GM21381 (cell line): Measurements from ENCODE around the gene GAB1.
A peak's percentile ranks its signal among the peaks of the same experiment; 100 is the strongest.

Source experiments
- ATAC-seq: cut with Tn5 transposase; IDR thresholded peaks from one replicate; pipeline ENCODE4 v1.9.1; 2021; ENCODE audit warnings: mild to moderate bottlenecking, moderate library complexity; ENCODE audit not compliant: unreplicated experiment

Gene GAB1

DNA sequence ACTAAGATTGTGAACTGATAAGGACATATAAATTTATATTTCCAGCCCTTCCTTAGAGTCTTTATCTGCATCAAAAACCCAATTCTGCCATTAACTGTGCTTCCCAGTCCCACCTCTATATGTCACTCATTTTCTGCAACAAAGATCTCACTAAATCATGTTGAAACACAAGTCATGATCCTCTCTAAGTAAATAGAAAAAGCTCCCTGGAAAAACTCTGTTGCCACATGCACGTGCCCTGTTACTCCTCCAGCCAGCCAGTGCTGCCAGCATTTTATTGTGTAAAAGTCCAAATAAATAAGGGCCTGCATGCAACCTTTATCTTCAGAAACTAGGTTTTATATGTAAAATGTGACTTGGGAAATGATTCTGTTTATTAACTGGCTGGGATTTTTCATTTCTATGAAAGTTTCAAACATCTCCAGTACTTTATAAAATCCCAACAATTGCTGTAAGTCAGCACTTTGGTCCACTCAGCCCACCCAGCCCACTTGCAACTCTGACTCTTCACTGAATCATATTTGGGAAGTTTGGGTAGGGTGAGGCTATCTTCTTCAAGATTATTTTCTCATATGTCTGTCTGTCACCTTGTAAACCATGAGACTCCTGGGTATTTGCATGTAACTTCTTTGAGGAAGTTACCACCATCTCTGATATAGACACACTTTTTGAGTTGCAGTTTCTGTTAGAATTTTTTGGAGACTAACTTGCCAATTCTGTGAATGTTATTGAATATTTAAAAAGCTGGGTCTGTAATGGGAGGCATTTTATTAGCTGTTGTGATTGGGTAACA, 136.9 kb downstream of the GAB1 start:
- ATAC-seq = peak; percentile 67

- no peak for ATAC-seq
Observed at GRCh38 chr4:143477487-143477886, 140.8 kb downstream of the GAB1 start.

DNA sequence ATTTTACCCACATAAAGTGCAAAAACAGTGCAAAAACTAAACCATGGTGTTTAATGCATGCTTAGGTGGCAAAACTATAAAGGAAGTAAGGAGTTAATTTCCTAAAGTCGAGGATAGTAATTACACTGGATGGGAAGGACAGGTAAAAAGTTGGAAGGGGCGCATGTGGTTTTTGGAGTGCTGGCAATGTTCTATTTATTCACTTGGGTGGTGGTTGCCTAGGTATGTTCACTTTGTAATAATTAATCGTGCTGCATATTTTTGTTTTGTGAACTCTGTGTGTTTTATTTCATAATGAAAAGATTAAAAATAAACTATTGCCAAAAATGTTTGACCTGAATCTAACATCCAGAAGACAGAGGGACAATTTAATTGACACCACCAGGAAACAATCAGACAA, 144.7 kb downstream of the GAB1 start:
- ATAC-seq = no peak

DNA sequence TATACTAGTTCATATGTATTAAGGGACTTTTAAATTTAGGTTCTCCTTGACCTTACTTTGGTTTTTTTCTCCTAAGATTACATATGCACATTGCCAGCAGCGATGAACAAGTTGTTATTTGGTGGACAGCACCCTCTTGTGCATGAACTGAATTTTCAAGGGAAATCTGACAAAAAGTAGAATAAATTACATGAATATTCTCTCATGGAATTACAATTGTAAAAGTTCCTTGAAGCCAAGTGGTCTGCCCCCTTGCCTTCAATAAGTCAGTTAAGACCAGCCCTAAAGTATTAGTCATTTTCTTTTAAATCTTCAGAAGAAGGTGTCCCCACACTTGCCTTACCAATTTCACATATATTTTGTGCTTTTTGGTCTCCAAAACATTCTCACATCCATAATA, 146.2 kb downstream of the GAB1 start:
- peak; percentile 58 for ATAC-seq

DNA sequence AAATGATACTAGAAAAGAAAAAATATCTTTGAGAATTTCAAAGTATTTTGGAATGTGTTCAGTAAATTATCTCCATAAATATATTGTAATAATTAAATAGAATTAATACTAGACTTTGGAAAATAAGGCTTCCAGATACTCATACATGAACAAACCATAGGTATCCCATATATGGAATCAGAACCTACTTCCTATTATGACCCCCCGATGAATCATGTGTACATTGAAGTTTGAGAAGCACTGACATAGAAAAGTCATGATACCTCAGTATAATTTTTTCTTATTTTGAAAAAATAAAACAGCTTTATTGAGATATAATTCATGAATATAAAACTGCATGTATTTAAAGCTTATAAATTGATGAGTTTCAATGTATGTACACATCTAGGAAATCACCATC, 149.6 kb downstream of the GAB1 start:
- ATAC-seq = no peak

DNA sequence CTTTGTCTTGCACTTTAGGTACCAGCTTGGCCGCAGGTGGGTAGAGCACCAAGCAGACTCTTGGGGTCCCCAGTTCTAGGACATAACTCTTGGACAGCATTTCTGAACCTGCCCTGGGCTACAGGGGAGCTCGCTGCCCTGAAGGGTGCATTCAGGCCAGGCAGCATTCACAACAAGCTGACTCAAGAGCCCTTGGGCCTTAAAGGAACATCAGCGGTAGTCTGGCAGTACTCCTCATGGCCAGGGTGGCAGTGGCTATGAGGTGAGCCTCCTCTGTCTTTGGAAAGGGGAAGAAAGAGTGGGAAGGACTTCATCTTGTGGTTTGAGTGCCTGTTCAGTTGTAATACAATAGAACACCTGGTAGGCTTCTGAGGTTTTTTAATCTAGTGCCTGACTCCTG, 152.0 kb downstream of the GAB1 start:
- no peak for ATAC-seq

DNA sequence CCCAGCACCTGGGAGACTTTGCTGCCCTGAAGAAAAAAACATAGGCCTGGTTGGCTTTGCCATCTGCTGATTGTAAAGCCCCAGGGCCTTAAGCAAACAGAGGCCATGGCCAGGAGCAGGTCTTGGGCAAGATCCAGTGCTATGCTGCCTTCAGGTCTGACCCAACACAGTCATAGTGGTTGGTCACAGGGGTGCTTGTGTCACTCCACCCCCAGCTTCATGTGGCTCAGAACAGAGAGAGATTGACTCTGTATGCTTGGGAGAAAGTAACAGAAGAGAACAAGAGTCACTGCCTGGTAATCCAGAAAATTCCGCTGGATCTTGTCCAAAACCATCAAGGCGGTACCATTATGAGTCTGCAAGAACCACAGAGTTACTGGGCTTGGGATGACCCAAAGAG, 152.4 kb downstream of the GAB1 start:
- no peak for ATAC-seq

- ATAC-seq = no peak
Observed at GRCh38 chr4:143498021-143498420, 161.3 kb downstream of the GAB1 start.

DNA sequence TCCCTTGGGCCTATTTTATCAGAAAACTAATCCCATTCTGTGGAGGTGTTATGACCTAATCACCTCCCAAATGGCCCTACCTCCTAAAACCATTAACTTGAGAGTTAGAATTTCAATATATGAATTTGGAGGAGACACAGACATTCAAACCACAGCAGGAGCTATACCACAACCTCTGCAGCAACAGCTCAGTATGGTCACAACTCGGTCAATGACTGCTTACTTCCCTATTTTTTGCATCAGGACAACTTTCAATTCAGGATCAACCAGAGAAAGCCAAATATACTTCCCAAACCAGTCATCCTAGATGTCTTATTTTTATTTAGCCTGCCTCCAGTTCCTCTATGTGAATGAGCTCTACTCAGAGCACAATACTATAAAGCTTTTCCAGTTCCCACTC, 165.6 kb downstream of the GAB1 start:
- no peak for ATAC-seq

- no peak for ATAC-seq
Observed at GRCh38 chr4:143506031-143506430, 169.4 kb downstream of the GAB1 start.

DNA sequence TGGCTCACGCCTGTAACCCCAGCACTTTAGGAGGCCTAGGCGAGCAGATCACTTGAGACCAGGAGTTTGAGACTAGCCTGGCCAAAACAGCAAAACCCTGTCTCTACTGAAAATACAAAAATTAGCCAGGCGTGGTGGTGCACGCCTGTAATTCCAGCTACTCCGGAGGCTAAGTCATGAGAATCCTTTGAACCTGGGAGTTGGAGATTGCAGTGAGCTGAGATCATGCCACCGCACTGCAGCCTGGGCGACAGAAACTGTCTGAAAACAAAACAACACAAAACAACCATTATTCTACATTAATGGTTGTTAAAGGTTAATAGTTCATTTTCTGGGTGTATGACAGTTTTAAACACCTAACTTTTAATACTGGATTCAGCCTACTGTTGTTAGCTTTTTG, 175.2 kb downstream of the GAB1 start:
- no peak for ATAC-seq

DNA sequence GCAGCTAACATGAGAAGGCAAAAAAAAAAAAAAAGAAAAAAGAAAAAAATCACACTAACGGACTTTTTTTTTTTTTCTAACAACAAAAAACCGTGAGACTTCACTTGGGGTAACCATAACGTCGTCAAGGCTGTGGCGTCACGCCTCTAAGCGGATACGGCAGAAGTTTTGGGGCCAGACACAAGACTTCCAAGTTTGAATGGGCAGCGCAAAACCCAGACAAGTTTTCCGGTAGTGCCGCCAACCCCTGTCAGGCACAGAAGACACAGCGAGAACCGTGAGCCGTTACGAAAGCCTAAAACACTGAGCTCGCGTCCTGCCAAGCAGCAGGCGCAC, 176.3 kb downstream of the GAB1 start:
- peak; percentile 31 for ATAC-seq

GRCh38 chr4:143513314-143514168, 176.9 kb downstream of the GAB1 start, which contains the start of gene SMARCA5:
TSS of gene SMARCA5 (plus strand) at chr4:143513702. CDS start at chr4:143513925, 223 bp downstream.
- peak; percentile 85 for ATAC-seq

DNA sequence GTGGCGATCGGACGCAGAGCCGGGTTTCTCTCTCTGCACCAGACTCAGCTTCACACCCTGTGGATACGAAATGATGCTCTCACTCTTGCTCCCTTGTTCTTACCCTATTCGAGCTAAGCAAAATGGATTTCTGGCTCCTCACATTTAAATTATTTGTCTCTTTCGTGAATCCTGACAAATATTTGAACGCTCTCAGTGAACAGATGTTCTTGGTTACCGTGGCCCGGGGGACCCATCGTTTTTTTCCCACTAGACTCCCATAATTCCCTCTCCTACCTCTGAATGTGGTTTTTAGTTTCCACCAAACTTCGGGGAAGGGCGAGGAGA, 177.5 kb downstream of the GAB1 start:
- no peak for ATAC-seq

- no peak for ATAC-seq
Observed at GRCh38 chr4:143514497-143514896, 177.8 kb downstream of the GAB1 start.

DNA sequence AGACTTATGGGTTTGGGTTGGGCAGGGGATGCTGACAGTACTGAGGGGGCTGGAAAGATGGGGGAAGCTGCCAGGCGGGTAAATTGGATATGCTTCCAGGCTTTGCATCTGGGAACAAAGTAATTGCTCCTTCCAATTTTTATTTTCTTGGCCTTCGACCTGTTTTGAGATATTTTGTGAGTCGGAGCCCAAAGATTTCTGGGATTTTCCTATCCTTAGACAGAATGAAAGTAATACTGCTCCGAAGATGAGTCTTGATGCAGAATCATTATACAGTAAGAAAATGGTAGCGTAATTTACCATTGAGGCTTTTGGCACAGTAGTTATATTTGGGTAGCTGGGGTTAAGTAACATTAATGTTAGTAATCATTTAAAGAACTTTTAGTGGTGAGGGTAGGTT, 178.2 kb downstream of the GAB1 start:
- no peak for ATAC-seq

GRCh38 chr4:143515905-143516304, 179.2 kb downstream of the GAB1 start:
- ATAC-seq = no peak

DNA sequence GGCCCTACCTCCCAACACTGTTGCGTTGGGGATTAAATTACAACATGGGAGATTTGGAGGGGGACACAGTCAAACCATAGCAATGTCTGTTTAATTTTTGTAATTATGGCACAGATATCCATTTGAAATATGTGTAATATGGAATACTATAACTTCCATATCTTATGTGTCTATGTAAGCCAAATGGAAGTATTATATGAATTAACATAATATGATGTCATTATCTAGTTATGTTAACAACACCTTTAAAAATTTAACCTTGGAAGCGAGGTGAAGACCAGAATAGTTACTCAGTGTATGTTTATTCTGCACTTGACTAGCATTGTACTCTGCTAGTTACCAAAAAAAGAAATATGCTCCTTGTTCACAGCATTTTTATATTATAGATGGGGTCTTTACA, 181.1 kb downstream of the GAB1 start:
- no peak for ATAC-seq
